ENCODE measurements around the gene RASA3.

The RASA3 gene

GRCh38 chr13:114016321-114017027 lies 115.9 kb downstream of the RASA3 start:
- DNase-seq, result no peak

- DNase-seq, result no peak
These were observed 116.5 kb downstream of the RASA3 start for GRCh38 chr13:114015969-114016295.

GRCh38 chr13:114015111-114015968 lies 117.1 kb downstream of the RASA3 start:
- DNase-seq, result no peak

GRCh38 chr13:114013952-114014629 lies 118.3 kb downstream of the RASA3 start:
- no peak for DNase-seq

- no peak for DNase-seq
These were observed 119.1 kb downstream of the RASA3 start for GRCh38 chr13:114013336-114013735.

GRCh38 chr13:114012921-114013320 lies 119.5 kb downstream of the RASA3 start:
- DNase-seq, result no peak

GRCh38 chr13:114012141-114012540 lies 120.3 kb downstream of the RASA3 start:
- DNase-seq, result no peak

GRCh38 chr13:114011226-114011625 lies 121.2 kb downstream of the RASA3 start:
- no peak for DNase-seq

- DNase-seq, result no peak
These were observed 121.9 kb downstream of the RASA3 start for GRCh38 chr13:114010401-114011101.

- no peak for DNase-seq
These were observed 122.6 kb downstream of the RASA3 start for GRCh38 chr13:114009590-114010400.

GRCh38 chr13:114008964-114009589 lies 123.3 kb downstream of the RASA3 start:
- DNase-seq, result no peak

- no peak for DNase-seq
These were observed 124.9 kb downstream of the RASA3 start for GRCh38 chr13:114007566-114007965.

- DNase-seq, result no peak
These were observed 127.2 kb downstream of the RASA3 start for GRCh38 chr13:114005206-114005724.

- DNase-seq, result no peak
These were observed 127.8 kb downstream of the RASA3 start for GRCh38 chr13:114004420-114005205.

- DNase-seq, result no peak
These were observed 129.6 kb downstream of the RASA3 start for GRCh38 chr13:114002771-114003321.

- no peak for DNase-seq
These were observed 130.3 kb downstream of the RASA3 start for GRCh38 chr13:114002009-114002544.

GRCh38 chr13:114001331-114002008 lies 131.0 kb downstream of the RASA3 start:
- DNase-seq, result no peak

GRCh38 chr13:114000151-114001040 lies 132.0 kb downstream of the RASA3 start:
- DNase-seq, result no peak

GRCh38 chr13:113999618-113999910 lies 132.9 kb downstream of the RASA3 start:
- DNase-seq, result no peak

Measured in SHP77 (cell line).